ELF-1 (cell line): ENCODE results near the gene TNFSF9.

Source experiments
- DNase-seq: peaks from one replicate; pipeline ENCODE4 v3.0.0-alpha.2; 2016; ENCODE audit warnings: low read depth, low spot score

TNFSF9 gene

GRCh38 chr19:6530386-6531162 lies at the start of gene TNFSF9:
Gene TNFSF9 (plus strand): TSS chr19:6531026. CDS start chr19:6531037, 11 bp downstream.
- DNase-seq: peak; percentile 93

GRCh38 chr19:6481541-6482342 lies 49.1 kb upstream of the TNFSF9 start, which contains the start of gene DENND1C:
Gene DENND1C (minus strand): TSS chr19:6481787. CDS start chr19:6481695, 92 bp downstream.
- DNase-seq: peak; percentile 57

- DNase-seq: no peak
Observed at GRCh38 chr19:6482343-6482686, 48.5 kb upstream of the TNFSF9 start.

- no peak for DNase-seq
Observed at GRCh38 chr19:6483235-6483634, 47.6 kb upstream of the TNFSF9 start.

- no peak for DNase-seq
Observed at GRCh38 chr19:6484230-6484629, 46.6 kb upstream of the TNFSF9 start.

GRCh38 chr19:6484831-6485230 lies 46.0 kb upstream of the TNFSF9 start:
- DNase-seq: no peak

GRCh38 chr19:6489278-6490061 lies 41.4 kb upstream of the TNFSF9 start:
- no peak for DNase-seq

GRCh38 chr19:6490134-6490533 lies 40.7 kb upstream of the TNFSF9 start:
- DNase-seq: no peak

GRCh38 chr19:6491802-6492592 lies 38.8 kb upstream of the TNFSF9 start:
- no peak for DNase-seq

- no peak for DNase-seq
Observed at GRCh38 chr19:6494438-6495036, 36.3 kb upstream of the TNFSF9 start.

- DNase-seq: no peak
Observed at GRCh38 chr19:6495947-6496346, 34.9 kb upstream of the TNFSF9 start.

- DNase-seq: peak; percentile 37
Observed at GRCh38 chr19:6498294-6499036, 32.4 kb upstream of the TNFSF9 start.

- no peak for DNase-seq
Observed at GRCh38 chr19:6499052-6499790, 31.6 kb upstream of the TNFSF9 start.

GRCh38 chr19:6500837-6501739 lies 29.7 kb upstream of the TNFSF9 start:
- no peak for DNase-seq

GRCh38 chr19:6501740-6502648 lies 28.8 kb upstream of the TNFSF9 start, which contains the start of gene TUBB4A:
Gene TUBB4A (minus strand): TSS chr19:6502309. CDS start chr19:6502212, 97 bp downstream.
- DNase-seq: no peak

- DNase-seq: no peak
Observed at GRCh38 chr19:6503407-6504201, 27.2 kb upstream of the TNFSF9 start.
